ENCODE results near the gene ATP8B4. TPM values are rescaled to one million over a fixed set of nuclear protein-coding genes. Genes with fewer than 3 reads are reported as not detected.

Gene ATP8B4
- total and polyA plus RNA-seq, 2 donors (not counting 1 experiment from before 2014, with no cell fraction given) = 0.42 TPM; not detected in 1

DNA sequence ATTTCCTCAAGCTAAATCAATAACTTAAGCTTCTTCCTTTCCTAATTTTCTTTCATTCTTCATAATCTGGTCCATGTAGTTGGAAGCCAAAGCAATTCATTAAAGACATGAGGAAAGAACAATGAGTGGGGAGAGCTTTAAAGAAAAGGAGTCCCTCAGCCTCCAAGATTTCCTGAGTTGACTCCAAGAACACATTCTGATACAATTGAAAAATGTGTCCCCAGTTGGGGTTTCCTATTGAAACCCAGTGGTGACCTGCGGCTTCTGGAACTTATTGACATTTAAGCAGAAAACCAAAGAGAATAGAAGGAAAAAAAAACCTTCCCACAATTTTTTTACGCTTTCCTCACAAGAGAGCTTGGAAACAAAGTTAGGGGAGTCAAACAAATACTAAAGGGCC is 37.0 kb downstream of the ATP8B4 start:
- Mint-ChIP-seq H3K27me3 (no peaks in the 10 kb centered on the region), H3K9me3 (ENCODE audit: insufficient read depth) (no peaks in the 10 kb centered on the region), H3K27ac (no peak overlapping the region), H3K4me3 (no peak overlapping the region), H3K4me1 (no peaks in the 10 kb centered on the region)
- Histone ChIP-seq H3K27me3 (replicated peaks in 1 of 4; ENCODE audit: control extremely low read depth in 1 of 4, control insufficient read depth in 3 of 4, insufficient read depth in 4 of 4, low read length in 3 of 4) (no peaks in the 10 kb centered on the region), H3K79me2 (ENCODE audit: control insufficient read depth, insufficient read depth, low read length) (no peaks in the 10 kb centered on the region), H2AFZ (ENCODE audit: insufficient read depth, low read depth, low read length, poor library complexity, severe bottlenecking) (no peak overlapping the region), H3K36me3 (replicated peaks in 1 of 2; ENCODE audit: control extremely low read depth in 1 of 2, control insufficient read depth in 1 of 2, extremely low read depth in 1 of 2, insufficient read depth in 2 of 2, low read length in 1 of 2) (no peaks in the 10 kb centered on the region), H3K9ac (ENCODE audit: low read length) (no peak overlapping the region), H3K9me3 (ENCODE audit: control extremely low read depth in 1 of 3, control insufficient read depth in 2 of 3, insufficient read depth in 1 of 3, low read length in 2 of 3) (no peaks in the 10 kb centered on the region), H4K20me1 (ENCODE audit: control insufficient read depth, insufficient read depth, low read length, poor library complexity, severe bottlenecking) (no peaks in the 10 kb centered on the region), H3K4me3 (ENCODE audit: control extremely low read depth in 1 of 5, extremely low read depth in 1 of 5, insufficient read depth in 1 of 5, low read depth in 2 of 5, low read length in 4 of 5) (no peak overlapping the region), H3K4me2 (replicated peaks; ENCODE audit: low read depth, low read length, poor library complexity, severe bottlenecking) (no peak overlapping the region), H3K27ac (ENCODE audit: low read length in 2 of 2) (no peak overlapping the region), H3K4me1 (ENCODE audit: control insufficient read depth in 2 of 2, insufficient read depth in 2 of 2, low read length in 2 of 2) (no peaks in the 10 kb centered on the region)
- WGBS (ENCODE audit: insufficient coverage) = no CpG with 5 or more reads among the region's 2 CpGs
- no peak for ATAC-seq (ENCODE audit: low read depth)
- POLR2A ChIA-PET = no interaction called here
- no peak for DNase-seq
- TF ChIP-seq, protein P1, sequence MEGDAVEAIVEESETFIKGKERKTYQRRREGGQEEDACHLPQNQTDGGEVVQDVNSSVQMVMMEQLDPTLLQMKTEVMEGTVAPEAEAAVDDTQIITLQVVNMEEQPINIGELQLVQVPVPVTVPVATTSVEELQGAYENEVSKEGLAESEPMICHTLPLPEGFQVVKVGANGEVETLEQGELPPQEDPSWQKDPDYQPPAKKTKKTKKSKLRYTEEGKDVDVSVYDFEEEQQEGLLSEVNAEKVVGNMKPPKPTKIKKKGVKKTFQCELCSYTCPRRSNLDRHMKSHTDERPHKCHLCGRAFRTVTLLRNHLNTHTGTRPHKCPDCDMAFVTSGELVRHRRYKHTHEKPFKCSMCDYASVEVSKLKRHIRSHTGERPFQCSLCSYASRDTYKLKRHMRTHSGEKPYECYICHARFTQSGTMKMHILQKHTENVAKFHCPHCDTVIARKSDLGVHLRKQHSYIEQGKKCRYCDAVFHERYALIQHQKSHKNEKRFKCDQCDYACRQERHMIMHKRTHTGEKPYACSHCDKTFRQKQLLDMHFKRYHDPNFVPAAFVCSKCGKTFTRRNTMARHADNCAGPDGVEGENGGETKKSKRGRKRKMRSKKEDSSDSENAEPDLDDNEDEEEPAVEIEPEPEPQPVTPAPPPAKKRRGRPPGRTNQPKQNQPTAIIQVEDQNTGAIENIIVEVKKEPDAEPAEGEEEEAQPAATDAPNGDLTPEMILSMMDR (IDR thresholded peaks at IDR 0.05) = no peak
- TF ChIP-seq EZH2 (IDR thresholded peaks at IDR 0.05; ENCODE audit: borderline replicate concordance, insufficient read depth, low read depth, low read length, poor library complexity, severe bottlenecking) = no peak
- intact Hi-C loops (cut with micrococcal nuclease) = no loop called here
- CTCF ChIA-PET = no interaction called here

DNA sequence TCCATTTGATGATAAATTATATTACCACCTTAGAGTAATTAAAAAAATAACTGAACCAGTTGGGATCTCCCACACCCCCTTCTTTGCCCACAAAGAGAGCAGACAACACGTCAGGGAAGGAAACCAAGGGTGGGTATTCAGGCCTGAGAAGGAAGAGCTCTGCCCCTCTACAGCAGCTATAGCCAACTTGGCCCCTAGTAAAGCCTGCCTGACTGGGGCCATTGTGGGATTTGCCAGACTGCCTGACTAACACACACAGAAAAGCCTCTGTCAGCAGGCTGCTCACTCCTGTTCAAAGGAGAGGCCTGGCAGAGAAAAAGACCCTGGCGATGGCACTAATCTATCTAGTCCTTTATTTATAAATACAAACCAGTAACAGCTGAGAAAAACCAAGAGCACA is 41.4 kb downstream of the ATP8B4 start:
- ChIA-PET CTCF (no interaction called here), POLR2A (no interaction called here)
- H3K4me3 ChIP-seq (ENCODE audit: control extremely low read depth in 1 of 5, extremely low read depth in 1 of 5, insufficient read depth in 1 of 5, low read depth in 2 of 5, low read length in 4 of 5) = no peak overlapping the region
- no peaks in the 10 kb centered on the region for H3K9me3 ChIP-seq (ENCODE audit: control extremely low read depth in 1 of 3, control insufficient read depth in 2 of 3, insufficient read depth in 1 of 3, low read length in 2 of 3)
- no peaks in the 10 kb centered on the region for H3K27me3 ChIP-seq (replicated peaks in 1 of 4; ENCODE audit: control extremely low read depth in 1 of 4, control insufficient read depth in 3 of 4, insufficient read depth in 4 of 4, low read length in 3 of 4)
- H3K4me1 ChIP-seq (ENCODE audit: control insufficient read depth in 2 of 2, insufficient read depth in 2 of 2, low read length in 2 of 2) = no peaks in the 10 kb centered on the region
- no peak overlapping the region for H2AFZ ChIP-seq (ENCODE audit: insufficient read depth, low read depth, low read length, poor library complexity, severe bottlenecking)
- DNase-seq (no peak), ATAC-seq (ENCODE audit: low read depth) (no peak)
- TF ChIP-seq EZH2 (IDR thresholded peaks at IDR 0.05; ENCODE audit: borderline replicate concordance, insufficient read depth, low read depth, low read length, poor library complexity, severe bottlenecking) = no peak
- TF ChIP-seq, protein P1 (IDR thresholded peaks at IDR 0.05) = no peak
- no peaks in the 10 kb centered on the region for H4K20me1 ChIP-seq (ENCODE audit: control insufficient read depth, insufficient read depth, low read length, poor library complexity, severe bottlenecking)
- Mint-ChIP-seq H3K4me1 (no peaks in the 10 kb centered on the region), H3K4me3 (no peak overlapping the region), H3K27ac (no peak overlapping the region), H3K9me3 (ENCODE audit: insufficient read depth) (no peaks in the 10 kb centered on the region), H3K27me3 (peaks cover 4% of the 10 kb centered on the region)
- no peak overlapping the region for H3K27ac ChIP-seq (ENCODE audit: low read length in 2 of 2)
- no peaks in the 10 kb centered on the region for H3K36me3 ChIP-seq (replicated peaks in 1 of 2; ENCODE audit: control extremely low read depth in 1 of 2, control insufficient read depth in 1 of 2, extremely low read depth in 1 of 2, insufficient read depth in 2 of 2, low read length in 1 of 2)
- H3K9ac ChIP-seq (ENCODE audit: low read length) = no peak overlapping the region
- H3K79me2 ChIP-seq (ENCODE audit: control insufficient read depth, insufficient read depth, low read length) = no peaks in the 10 kb centered on the region
- 44% methylated on average over 1 of the region's 2 CpGs for WGBS (ENCODE audit: insufficient coverage)
- H3K4me2 ChIP-seq (replicated peaks; ENCODE audit: low read depth, low read length, poor library complexity, severe bottlenecking) = no peak overlapping the region
- intact Hi-C loops (cut with micrococcal nuclease) = no loop called here

All from B cell (primary cell).